Upper lobe of left lung (tissue), 4 donors: ENCODE data around the gene MAMSTR.

Source experiments
- CTCF ChIP-seq, 6 experiments: fragments of 450-650 bp in 4 of 6; fragments of 200-600 bp in 2 of 6; sonication (generic) in 2 of 6; IDR thresholded peaks; one replicate each; pipeline ENCODE4 v1.5.1; 2016 to 2019; ENCODE audit warnings: antibody characterized with exemption in 6 of 6
- EP300 ChIP-seq, 4 donors: sonication (generic); formaldehyde crosslinking; IDR thresholded peaks; one replicate each; pipeline ENCODE4 v1.5.1; 2017; ENCODE audit warnings: antibody characterized with exemption in 4 of 4, control low read depth in 2 of 4

- TF ChIP-seq CTCF (IDR thresholded peaks at IDR 0.05) (peak in 4 of 6 experiments; percentile 32 to 52 (median 32)), EP300 (IDR thresholded peaks at IDR 0.05) (no peak)
Observed at GRCh38 chr19:48752496-48753365, 33.2 kb upstream of the MAMSTR start, which contains the start of gene FUT1.
